ENCODE measurements around the gene ZNF57.
"Not testable (repeated sequence)": the region's sequence is repeated elsewhere in the genome, so short reads cannot be mapped to it uniquely, and the experiment has no call there.

Gene ZNF57

DNA sequence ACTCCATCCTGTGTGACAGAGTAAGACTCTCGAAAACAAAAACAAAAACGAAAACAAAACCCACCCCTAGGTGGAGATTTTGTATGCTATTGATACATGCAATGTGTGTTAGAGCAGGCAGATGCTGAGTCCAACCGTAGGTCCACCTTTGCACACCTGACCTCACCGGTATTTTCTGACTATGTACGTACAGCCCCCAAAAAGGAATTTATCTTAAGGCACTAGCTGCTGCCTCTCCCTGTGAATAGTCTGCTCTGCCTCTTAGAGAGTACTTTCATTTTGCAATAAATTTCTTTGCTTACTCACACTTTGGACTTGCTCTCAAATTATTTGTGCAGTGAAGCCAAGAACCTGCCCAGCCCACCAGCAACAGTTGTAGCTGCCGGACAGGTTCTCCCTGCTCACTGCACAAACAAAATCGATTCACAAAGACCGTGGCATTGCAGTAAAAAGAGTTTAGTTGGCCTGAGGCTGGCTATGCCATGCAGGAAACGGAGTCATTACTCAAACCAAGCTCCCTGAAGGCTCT is 52.3 kb downstream of the ZNF57 start:
- DNase-seq (ENCODE audit: low read depth) = no peak

GRCh38 chr19:2957160-2957559 is 56.4 kb downstream of the ZNF57 start:
- DNase-seq (ENCODE audit: low read depth) = no peak

DNA sequence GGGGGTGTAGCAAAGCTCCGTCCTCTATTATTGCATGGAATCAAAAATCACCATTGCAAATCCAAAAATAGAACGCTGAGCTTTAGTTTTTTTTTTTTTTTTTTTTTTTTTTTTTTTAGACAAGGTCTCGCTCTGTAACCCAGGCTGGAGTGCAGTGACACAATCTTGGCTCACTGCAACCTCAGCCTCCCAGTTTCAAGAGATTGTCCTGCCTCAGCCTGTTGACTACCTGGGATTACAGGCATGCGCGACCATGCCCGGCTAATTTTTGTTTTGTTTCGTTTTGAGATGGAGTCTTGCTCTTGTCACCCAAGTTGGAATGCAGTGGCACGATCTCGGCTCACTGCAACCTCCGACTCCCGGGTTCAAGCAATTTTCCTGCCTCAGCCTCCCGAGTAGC is 59.4 kb downstream of the ZNF57 start:
- no peak for DNase-seq (ENCODE audit: low read depth)

- no peak for DNase-seq (ENCODE audit: low read depth)
Measured at GRCh38 chr19:2962018-2962670, 61.4 kb downstream of the ZNF57 start.

DNA sequence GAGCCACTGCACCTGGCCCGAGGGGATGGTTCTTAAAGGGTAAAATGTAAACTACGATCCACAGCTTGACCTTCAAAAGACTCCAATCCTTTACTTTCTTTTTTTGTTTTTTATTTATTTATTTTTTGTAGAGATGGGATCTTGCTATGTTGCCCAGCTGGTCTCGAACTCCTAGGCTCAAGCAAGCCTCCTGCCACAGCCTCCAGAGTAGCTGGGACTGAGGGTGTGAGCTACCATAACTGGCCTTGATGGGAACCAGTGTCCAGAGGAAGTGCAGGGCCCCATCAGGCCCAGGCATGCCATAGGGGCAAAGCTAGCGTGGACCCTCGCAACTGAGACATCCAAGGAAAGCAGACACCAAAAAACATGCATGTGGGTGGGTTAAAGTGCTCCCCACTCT is 62.4 kb downstream of the ZNF57 start:
- no peak for DNase-seq (ENCODE audit: low read depth)

DNA sequence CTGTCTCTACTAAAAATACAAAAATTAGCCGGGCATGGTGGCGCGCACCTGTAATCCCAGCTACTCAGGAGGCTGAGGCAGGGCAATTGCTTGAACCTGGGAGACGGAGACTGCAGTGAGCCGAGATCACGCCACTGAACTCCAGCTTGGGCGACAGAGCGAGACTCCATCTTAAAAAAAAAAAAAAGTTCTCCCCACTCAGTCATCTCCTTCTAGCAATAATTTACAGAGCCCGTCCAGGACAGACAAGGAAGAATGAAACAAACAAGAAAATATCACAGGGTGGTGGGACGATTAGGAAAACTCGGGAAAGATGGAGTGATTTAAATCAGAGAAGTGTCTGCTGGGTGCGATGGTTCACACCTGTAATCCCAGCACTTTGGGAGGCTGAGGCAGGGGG is 62.9 kb downstream of the ZNF57 start:
- DNase-seq (ENCODE audit: low read depth) = not testable (repeated sequence)

DNA sequence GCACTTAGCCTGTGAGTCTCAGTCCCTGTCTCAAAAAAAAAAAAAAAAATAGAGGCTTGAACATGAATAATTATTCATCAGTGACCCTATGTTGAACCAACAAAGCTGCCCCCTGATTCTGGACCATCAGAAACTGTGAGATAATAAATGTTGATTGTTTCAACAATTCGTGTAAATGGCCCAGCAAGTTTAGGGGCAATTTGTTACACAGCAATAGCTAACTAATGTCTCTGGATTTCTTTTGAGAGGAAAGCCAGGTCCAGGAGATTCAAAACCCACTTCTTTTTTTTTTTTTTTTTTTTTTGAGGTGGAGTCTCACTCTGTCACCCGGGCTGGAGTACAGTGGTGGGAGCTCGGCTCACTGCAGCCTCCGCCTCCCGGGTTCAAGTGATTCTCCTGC is 64.1 kb downstream of the ZNF57 start:
- DNase-seq (ENCODE audit: low read depth) = no peak

DNA sequence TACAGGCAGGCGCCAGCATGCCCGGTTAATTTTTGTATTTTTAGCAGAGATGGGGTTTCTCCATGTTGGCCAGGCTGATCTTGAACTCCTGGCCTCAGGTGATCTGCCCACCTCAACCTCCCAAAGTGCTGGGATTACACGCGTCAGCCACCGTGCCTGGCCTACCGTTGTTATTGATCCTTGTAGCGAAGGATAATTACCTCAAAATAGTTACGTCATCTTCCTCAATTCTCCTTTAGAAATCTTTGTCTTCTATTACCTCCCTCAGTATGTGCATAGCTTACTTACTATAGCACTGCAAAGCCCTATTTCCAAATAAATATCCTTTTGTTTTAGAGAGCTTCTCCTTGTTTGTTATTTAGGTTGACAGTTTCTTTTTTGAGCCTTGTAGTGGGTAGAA is 67.2 kb downstream of the ZNF57 start:
- DNase-seq (ENCODE audit: low read depth) = no peak
